HL-60 (cell line): ENCODE measurements around the gene KLHL26.

ENCODE experiments used
- CTCF ChIP-seq: IDR thresholded peaks from one replicate; pipeline ENCODE4 v1.5.1; 2011; ENCODE audit warnings: low read length, control low read depth, inconsistent platforms; ENCODE audit not compliant: insufficient read depth
- GABPA ChIP-seq: IDR thresholded peaks from 2 replicates; pipeline ENCODE4 v1.6.1; 2012; ENCODE audit warnings: low read depth
- POLR2AphosphoS5 ChIP-seq: IDR thresholded peaks from 2 replicates; pipeline ENCODE4 v1.6.1; 2012; ENCODE audit warnings: low read depth

- TF ChIP-seq CTCF (no peak), GABPA (no peak), POLR2AphosphoS5 (no peak)
Measured at GRCh38 chr19:18608102-18608804, 28.6 kb upstream of the KLHL26 start.
